GM12892 (cell line): Measurements from ENCODE around the gene REPS2.
A peak's percentile ranks its signal among the peaks of the same experiment; 100 is the strongest.

Experiments used
- DNase-seq: peaks from one replicate; pipeline ENCODE4 v3.0.0; 2011; ENCODE audit not compliant: insufficient read length
- FAIRE-seq: peaks from 2 replicates; lab custom pipeline; 2011; peaks lifted over from hg19 to GRCh38; lab: Jason Lieb, UNC
- POLR2A ChIP-seq: IDR thresholded peaks from 2 replicates; pipeline ENCODE4 v1.6.1; 2011; ENCODE audit warnings: low read depth, low read length, control low read depth
- POLR2AphosphoS5 ChIP-seq: IDR thresholded peaks from 2 replicates; pipeline ENCODE4 v1.6.1; 2011; ENCODE audit warnings: low read depth, low read length, control low read depth
- TAF1 ChIP-seq: IDR thresholded peaks from 2 replicates; pipeline ENCODE4 v1.6.1; 2011; ENCODE audit warnings: low read depth, mild to moderate bottlenecking, control low read depth, low read length, borderline replicate concordance

REPS2 gene

DNA sequence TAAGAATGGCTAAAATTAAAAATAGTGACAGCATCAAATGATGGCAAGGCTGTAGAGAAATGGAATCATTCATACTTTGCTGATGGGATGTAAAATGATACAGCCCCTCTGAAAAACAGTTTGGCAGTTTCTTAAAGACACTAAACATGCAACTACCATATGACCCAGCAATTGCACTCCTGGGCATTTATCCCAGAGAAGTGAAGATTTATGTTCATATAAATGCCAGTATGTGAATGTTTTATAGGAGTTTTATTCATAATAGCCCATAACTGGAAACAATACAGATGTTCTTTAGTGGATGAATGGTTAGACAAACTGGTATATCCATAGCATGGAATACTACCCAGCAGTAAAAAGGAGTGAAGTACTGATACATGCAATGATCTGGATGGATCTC lies 43.3 kb downstream of the REPS2 start:
- DNase-seq, result no peak
- no peak for TF ChIP-seq TAF1
- TF ChIP-seq POLR2AphosphoS5, result no peak
- no peak for TF ChIP-seq POLR2A
- no peak for FAIRE-seq

DNA sequence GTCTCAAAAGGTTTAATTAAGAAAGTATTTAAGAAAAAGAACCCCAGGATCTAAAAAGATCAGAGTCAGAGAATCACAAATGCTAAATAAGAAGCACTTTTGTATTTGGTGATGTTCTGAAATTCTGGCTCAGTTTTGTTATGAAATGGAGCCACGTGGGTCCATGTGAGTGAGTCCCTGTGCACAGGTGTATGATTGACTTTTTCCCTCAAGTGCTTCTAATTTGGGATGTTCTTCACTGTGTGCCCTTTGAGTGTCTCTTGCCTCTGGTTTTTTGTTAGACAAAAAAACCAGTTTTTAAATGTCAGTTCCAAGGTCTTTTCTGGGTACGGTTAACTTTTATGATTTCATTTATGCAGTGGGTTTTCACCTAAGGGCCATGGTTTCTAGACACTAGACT lies 44.4 kb downstream of the REPS2 start:
- DNase-seq (no peak), FAIRE-seq (no peak)
- TF ChIP-seq TAF1, result no peak
- no peak for TF ChIP-seq POLR2AphosphoS5
- TF ChIP-seq POLR2A, result no peak

DNA sequence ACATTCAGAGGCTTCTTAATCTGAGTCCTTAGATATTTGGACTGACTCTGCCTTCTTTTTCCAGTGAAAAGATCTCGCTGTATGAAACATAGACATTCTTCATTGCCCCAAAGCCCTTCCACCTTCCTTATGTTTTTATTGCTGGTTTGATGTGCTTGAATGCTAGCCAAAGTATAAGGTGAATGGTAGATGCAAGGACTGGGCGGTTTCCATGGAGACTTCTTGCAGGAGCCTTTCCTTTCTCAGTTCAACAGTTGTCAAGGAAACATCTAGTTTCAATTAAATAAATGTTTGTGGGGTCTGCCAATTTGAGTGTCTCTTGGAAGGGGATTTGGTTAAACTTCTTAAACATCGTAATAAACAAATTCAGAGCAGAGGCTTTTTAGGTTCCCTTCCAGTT lies 46.0 kb downstream of the REPS2 start:
- DNase-seq (no peak), FAIRE-seq (no peak)
- no peak for TF ChIP-seq TAF1
- no peak for TF ChIP-seq POLR2AphosphoS5
- TF ChIP-seq POLR2A, result no peak

DNA sequence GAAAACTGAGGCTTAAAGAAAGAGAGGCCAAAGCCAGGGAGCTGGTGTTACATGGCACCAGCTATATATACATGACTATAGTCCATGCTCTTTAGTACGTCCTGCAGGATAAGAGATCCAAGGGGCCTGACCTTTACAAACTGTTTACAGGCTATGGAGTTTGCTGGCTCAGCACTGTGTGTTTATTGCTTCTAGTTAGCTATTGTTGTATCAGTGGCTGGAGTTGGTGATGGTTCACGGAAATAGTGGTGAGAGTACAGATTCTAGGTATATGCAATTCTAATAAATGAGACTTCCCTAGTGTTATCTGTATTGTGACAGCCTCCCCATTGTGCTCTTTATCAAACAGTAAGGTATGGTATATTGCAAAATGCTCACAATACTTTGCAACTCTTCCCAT lies 46.5 kb downstream of the REPS2 start:
- DNase-seq (no peak), FAIRE-seq (no peak)
- no peak for TF ChIP-seq POLR2AphosphoS5
- no peak for TF ChIP-seq TAF1
- no peak for TF ChIP-seq POLR2A

DNA sequence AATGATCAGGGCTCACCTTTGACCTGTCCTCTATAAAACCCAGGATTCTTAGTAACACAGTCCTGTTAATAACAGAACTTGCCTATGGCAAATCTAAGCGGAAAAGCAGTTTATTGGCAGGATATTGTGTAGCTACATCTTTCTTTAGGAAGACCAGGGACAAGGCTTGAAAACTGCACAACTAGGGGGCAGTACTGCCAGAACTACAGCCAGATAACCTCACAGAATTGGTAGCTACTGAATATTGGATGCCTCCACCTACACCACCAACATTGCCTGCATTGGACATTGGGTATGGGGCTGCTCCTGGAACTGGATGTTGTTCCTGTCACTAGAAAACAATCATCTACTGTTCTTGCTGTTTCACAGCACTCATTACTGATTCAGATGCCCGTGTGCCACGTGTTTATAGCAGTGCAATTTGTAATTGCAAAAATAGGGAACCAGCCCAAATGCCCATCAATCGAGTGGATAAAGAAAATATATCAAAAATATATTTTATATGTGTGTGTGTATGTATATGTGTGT lies 47.4 kb downstream of the REPS2 start:
- no peak for TF ChIP-seq TAF1
- TF ChIP-seq POLR2AphosphoS5, result no peak
- no peak for TF ChIP-seq POLR2A
- FAIRE-seq (peak; percentile 46), DNase-seq (no peak)

DNA sequence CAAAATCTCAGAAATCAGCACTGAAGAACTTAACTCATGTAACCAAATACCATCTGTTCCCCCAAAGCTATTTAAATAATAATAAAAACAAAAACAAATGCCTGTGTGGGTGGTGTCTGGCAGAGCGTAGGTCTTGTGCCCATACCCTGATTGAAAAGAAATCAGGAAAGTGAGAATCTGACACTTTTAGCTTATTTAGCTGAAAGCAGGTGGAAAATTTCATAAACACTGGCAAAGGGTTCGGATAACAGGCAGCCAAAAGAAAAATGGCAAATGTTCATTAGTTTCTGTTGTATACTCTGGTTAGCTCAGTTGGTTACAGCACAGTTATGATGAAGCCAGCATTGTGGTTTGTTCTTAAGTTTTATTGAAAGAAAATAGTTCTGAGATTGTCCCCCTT lies 48.3 kb downstream of the REPS2 start:
- FAIRE-seq, result no peak
- DNase-seq, result no peak
- no peak for TF ChIP-seq TAF1
- no peak for TF ChIP-seq POLR2AphosphoS5
- TF ChIP-seq POLR2A, result no peak

DNA sequence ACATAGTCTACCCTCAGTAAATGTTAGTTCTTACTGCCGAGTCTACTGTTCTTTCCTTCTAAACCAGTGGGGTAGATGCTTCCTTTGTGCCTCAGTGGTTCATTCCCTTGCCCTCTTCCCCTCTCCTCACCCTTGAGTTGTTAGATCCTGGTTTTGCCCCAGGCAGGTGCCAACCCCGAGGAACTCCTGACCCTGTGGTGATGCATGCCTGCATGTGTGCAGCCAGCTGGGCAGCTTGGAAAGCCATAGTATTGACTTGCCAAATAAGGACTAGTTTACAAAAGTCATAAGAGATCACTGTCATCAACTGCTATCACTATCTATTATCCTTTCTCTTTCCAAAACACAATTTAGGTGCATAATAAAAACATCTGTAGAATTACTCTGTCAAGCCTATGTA lies 50.9 kb downstream of the REPS2 start:
- peak; percentile 40 for FAIRE-seq
- DNase-seq, result no peak
- TF ChIP-seq TAF1, result no peak

DNA sequence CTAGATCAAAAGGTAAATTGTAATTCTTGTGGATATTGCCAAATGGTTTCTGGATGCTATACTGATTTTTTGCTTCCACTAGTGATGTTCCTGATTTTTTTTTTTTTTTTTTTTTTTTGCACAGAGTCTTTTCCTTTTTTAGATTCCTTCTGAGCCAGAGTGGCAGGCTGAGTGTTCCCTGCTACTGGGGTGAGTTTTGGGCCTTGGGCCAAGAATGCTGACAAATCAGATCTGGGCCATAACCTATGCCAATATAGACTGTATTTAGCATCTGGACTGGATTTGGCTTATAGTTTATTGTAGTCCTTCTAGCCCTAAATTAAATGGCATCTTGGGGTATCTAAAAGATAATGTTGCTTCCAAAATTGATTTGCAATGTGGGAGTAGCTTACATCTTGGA lies 52.8 kb downstream of the REPS2 start:
- no peak for DNase-seq
- no peak for TF ChIP-seq TAF1
- no peak for TF ChIP-seq POLR2AphosphoS5
- TF ChIP-seq POLR2A, result no peak
- FAIRE-seq, result no peak

DNA sequence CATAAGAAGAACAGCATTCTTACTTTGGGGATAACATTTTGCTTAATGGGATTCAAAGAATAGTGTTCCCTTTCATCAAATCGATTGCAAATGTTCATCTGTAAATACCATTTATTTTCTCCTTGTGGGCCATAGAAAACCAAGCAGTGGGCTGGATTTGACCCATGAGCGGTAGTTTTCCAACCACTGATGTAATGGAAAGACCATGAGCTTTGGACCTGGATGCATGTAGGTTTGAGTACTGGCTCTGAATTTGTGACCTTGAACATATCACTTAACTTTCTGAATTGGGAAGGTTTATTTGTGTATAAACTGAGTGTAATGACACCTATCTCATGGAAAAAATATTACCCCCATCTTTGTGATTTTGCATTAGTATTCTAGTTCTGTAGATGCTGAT lies 54.3 kb downstream of the REPS2 start:
- DNase-seq, result no peak
- no peak for FAIRE-seq
- TF ChIP-seq POLR2AphosphoS5, result no peak
- no peak for TF ChIP-seq POLR2A
- TF ChIP-seq TAF1, result no peak

DNA sequence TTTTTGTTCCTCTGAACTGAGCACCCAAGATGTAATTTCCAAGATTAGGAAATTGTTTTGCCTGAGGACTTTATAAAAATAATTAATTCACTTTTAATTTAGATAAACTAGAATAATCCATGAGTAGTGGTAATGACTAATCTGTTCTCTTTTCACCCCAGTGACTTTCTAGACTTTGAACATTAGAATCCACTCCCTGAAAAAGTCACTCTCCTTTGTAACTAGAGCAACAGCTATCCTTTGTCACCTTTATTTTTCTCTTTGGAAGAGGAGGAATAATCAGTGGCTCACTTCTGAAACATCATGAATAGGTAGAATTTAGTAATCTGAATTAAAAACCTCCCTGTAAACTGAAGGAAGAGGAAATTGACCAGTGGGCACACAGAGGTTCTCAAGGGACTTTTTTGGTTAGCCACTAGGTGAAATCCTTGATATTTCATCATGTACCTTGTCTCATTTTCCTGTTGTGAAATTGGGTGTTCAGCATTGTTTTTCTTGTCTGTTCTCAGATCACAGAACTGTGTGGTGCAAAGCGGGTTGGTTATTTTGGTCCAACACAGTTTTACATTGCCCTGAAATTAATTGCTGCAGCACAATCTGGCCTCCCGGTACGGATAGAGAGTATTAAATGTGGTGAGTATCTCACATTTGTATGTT lies 59.4 kb downstream of the REPS2 start:
- TF ChIP-seq POLR2AphosphoS5, result no peak
- no peak for TF ChIP-seq POLR2A
- no peak for TF ChIP-seq TAF1

DNA sequence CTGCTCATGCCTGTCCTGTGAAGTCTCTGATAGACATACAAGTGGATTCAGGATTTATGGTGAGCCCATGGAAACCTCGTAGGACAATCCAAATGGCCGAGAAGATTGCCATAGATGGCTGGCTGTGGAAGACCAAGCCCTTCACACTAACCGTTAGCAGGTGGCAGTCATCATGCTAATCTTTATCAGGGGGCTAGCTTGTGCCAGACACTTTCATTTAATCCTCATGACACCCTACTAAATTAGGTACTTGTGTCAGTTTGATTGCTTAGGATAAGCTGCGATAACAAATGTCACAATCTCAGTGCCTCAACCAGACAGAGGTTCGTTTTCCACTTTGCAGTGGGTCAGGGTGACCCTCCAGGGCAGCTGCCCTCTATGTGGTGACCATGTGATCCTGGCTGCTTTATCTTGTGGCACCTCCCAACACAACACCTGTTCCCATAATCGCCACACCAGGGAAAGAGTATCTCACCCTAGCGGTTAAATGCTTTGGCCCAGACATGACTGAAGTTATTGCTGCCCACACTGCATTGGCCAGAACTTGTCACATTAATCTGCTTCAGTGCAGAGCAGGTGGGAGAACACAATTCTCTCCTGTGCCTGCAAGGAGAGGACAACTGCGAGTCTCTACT lies 60.8 kb downstream of the REPS2 start:
- FAIRE-seq, result no peak
- no peak for DNase-seq
- no peak for TF ChIP-seq POLR2AphosphoS5
- no peak for TF ChIP-seq TAF1
- no peak for TF ChIP-seq POLR2A

More for the DNA sequence above, 59.4 kb downstream of the REPS2 start:
- FAIRE-seq (no peak), DNase-seq (no peak)

DNA sequence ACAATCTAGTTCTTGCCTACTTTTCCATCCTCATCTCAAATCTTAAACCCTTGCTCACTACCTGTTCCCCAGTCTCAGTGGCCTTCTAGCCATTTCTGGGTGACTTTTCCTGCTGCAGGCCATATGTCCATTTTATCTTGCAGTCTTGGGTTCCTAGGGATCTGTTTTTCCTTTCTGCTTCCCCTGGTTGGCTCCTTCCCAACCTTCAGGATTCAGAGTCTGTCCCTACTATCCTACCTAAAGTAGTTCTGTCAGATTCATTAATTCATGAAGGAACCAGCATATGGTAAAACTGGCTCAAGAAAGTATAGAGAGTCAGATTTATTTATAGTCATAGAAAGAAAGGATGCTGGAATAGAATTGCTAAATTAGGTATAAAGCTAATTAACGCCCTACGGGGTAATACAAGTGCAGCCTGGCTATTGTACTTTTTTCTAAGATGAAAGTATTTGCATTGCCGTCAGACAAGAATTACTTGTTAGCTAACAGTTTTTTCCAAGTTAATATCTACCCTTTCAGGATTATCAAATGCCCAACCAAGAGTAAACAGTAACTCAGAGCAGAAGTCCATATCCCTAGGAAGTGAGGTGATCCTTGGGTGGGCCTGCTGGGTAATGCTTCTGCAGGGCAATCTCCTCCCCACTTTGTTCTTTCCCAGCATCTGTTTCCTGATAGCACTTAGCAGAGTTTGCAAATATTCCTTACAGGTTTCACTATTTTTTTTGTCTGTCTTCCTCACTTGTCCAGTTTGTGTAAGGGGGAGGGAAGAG lies 63.6 kb downstream of the REPS2 start:
- no peak for FAIRE-seq
- DNase-seq, result no peak
- no peak for TF ChIP-seq TAF1
- TF ChIP-seq POLR2A, result no peak
- no peak for TF ChIP-seq POLR2AphosphoS5
